Type B pancreatic cell (in vitro differentiated cells): ENCODE data around the gene TNFSF9. TPM values are rescaled to one million over a fixed set of nuclear protein-coding genes. Genes with fewer than 3 reads are reported as not detected.
A peak's percentile ranks its signal among the peaks of the same experiment; 100 is the strongest.
"Not testable (repeated sequence)": the region's sequence is repeated elsewhere in the genome, so short reads cannot be mapped to it uniquely, and the experiment has no call there.

Experiments used
- DNase-seq: peaks from one replicate; pipeline ENCODE4 v3.0.0; 2021; ENCODE audit warnings: mixed read lengths; ENCODE audit not compliant: unreplicated experiment; ENCODE audit errors: extremely low spot score
- H3K27ac Mint-ChIP-seq: 2 replicates; pipeline ENCODE4 v1.8.0; 2021; ENCODE audit warnings: mild to moderate bottlenecking, mixed read lengths
- H3K27me3 Mint-ChIP-seq: 2 replicates; pipeline ENCODE4 v1.8.0; 2021; ENCODE audit warnings: mixed read lengths
- H3K36me3 Mint-ChIP-seq: 2 replicates; pipeline ENCODE4 v1.8.0; 2021; ENCODE audit warnings: mixed read lengths
- H3K4me1 Mint-ChIP-seq: one replicate; pipeline ENCODE4 v1.8.0; 2021; ENCODE audit warnings: mixed read lengths; ENCODE audit not compliant: unreplicated experiment
- H3K4me3 Mint-ChIP-seq: 2 replicates; pipeline ENCODE4 v1.8.0; 2021; ENCODE audit warnings: mild to moderate bottlenecking, mixed read lengths
- H3K9me3 Mint-ChIP-seq: 2 replicates; pipeline ENCODE4 v1.8.0; 2021; ENCODE audit warnings: mixed read lengths
- CTCF ChIP-seq: fragments of 200-600 bp; sonication (generic); conservative IDR thresholded peaks from 2 replicates; pipeline ENCODE4 v1.5.0; 2021; ENCODE audit warnings: antibody characterized with exemption, mild to moderate bottlenecking
- total RNA-seq: library from RNA; stranded (reverse); gene quantifications from 2 replicates; pipeline ENCODE4 v1.2.1, GENCODE V29; 2021; ENCODE audit warnings: low replicate concordance

Gene TNFSF9
- total RNA-seq, 1 donor from 2014 or later = 1.3 TPM

- peaks cover 43% of the 10 kb centered on the region for H3K27me3 Mint-ChIP-seq
- peak within 1 kb of the TSS; percentile 85 for H3K4me3 Mint-ChIP-seq
- H3K9me3 Mint-ChIP-seq = no peaks in the 10 kb centered on the region
- H3K27ac Mint-ChIP-seq = no peak within 1 kb of the TSS
- DNase-seq = no peak
- H3K36me3 Mint-ChIP-seq = no peaks in the 10 kb centered on the region
- H3K4me1 Mint-ChIP-seq = no peaks in the 10 kb centered on the region
- peak; percentile 47 for TF ChIP-seq CTCF
These were observed 28.8 kb upstream of the TNFSF9 start, which contains the start of gene TUBB4A for GRCh38 chr19:6501740-6502648. Gene TUBB4A (minus strand): TSS chr19:6502309. CDS start chr19:6502212, 97 bp downstream.

- H3K9me3 Mint-ChIP-seq = no peaks in the 10 kb centered on the region
- no peak for TF ChIP-seq CTCF
- H3K4me1 Mint-ChIP-seq = no peaks in the 10 kb centered on the region
- no peak for DNase-seq
- H3K36me3 Mint-ChIP-seq = no peaks in the 10 kb centered on the region
- H3K27me3 Mint-ChIP-seq = peaks cover 38% of the 10 kb centered on the region
- no peak overlapping the region for H3K4me3 Mint-ChIP-seq
- no peak overlapping the region for H3K27ac Mint-ChIP-seq
These were observed 27.2 kb upstream of the TNFSF9 start for GRCh38 chr19:6503407-6504201.

- H3K4me3 Mint-ChIP-seq, DNase-seq, H3K27ac Mint-ChIP-seq, H3K27me3 Mint-ChIP-seq, H3K36me3 Mint-ChIP-seq, H3K9me3 Mint-ChIP-seq, H3K4me1 Mint-ChIP-seq: not testable (repeated sequence)
These were observed 22.6 kb upstream of the TNFSF9 start for GRCh38 chr19:6508028-6508771.

GRCh38 chr19:6509118-6509971 lies 21.5 kb upstream of the TNFSF9 start:
- H3K27me3 Mint-ChIP-seq = peaks cover 3% of the 10 kb centered on the region
- no peak overlapping the region for H3K27ac Mint-ChIP-seq
- no peak for TF ChIP-seq CTCF

GRCh38 chr19:6510618-6511017 lies 20.2 kb upstream of the TNFSF9 start:
- Mint-ChIP-seq H3K4me1 (no peaks in the 10 kb centered on the region), H3K27me3 (peaks cover 3% of the 10 kb centered on the region), H3K4me3 (no peak overlapping the region), H3K9me3 (no peaks in the 10 kb centered on the region), H3K36me3 (no peaks in the 10 kb centered on the region), H3K27ac (no peak overlapping the region)
- DNase-seq = no peak
- no peak for TF ChIP-seq CTCF

More at GRCh38 chr19:6509118-6509971, 21.5 kb upstream of the TNFSF9 start:
- Mint-ChIP-seq H3K9me3 (no peaks in the 10 kb centered on the region), H3K36me3 (no peaks in the 10 kb centered on the region), H3K4me1 (no peaks in the 10 kb centered on the region), H3K4me3 (no peak overlapping the region)
- DNase-seq = no peak
